GM12872 (cell line): ENCODE data around the gene TMEM63B.
A peak's percentile ranks its signal among the peaks of the same experiment; 100 is the strongest.

ENCODE experiments used
- TF ChIP-seq, protein P1 (sequence below): IDR thresholded peaks from 3 replicates; pipeline ENCODE4 v1.5.1; 2011; ENCODE audit warnings: low read depth, mild to moderate bottlenecking, low read length, moderate library complexity; ENCODE audit not compliant: insufficient read depth

TMEM63B gene

DNA sequence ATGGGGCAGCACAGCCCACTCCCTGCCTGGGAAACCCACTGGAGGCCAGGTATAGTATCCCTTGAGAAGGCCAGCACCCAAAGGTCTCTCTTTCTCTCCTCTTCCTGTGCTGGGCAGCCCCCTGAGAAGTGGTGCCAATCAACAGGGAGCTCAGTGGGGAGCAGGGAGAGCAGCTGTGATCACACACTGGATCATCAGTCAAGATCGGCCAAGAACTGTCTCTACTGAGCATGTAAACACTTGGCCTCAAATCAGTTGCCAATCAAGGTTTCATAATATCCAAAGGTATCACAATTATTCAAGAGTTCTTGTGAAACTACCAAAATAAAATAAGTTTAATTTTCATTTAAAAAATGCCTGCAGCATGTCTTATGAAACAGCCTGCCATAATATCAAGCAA, 18.9 kb upstream of the TMEM63B start:
- TF ChIP-seq, protein P1, sequence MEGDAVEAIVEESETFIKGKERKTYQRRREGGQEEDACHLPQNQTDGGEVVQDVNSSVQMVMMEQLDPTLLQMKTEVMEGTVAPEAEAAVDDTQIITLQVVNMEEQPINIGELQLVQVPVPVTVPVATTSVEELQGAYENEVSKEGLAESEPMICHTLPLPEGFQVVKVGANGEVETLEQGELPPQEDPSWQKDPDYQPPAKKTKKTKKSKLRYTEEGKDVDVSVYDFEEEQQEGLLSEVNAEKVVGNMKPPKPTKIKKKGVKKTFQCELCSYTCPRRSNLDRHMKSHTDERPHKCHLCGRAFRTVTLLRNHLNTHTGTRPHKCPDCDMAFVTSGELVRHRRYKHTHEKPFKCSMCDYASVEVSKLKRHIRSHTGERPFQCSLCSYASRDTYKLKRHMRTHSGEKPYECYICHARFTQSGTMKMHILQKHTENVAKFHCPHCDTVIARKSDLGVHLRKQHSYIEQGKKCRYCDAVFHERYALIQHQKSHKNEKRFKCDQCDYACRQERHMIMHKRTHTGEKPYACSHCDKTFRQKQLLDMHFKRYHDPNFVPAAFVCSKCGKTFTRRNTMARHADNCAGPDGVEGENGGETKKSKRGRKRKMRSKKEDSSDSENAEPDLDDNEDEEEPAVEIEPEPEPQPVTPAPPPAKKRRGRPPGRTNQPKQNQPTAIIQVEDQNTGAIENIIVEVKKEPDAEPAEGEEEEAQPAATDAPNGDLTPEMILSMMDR = no peak

DNA sequence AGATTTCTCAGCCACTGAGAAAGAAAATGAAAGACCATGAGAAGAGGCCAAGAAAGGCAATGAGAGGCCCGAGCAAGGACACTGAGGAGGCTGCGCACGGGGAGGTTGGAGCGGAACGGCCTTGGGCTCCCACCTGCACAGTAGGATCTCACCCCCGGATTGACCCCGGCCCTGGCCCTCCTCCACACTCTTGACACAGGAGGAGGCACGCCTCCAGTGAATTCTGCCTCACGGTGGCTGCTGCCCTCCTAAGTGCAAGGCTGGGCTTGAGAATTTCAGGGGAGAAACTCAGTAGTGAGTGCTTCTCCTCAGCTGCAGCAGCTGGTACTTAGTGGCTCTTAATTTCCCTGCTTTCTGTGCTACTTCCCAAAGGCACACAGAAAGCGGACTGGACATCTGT, 18.1 kb upstream of the TMEM63B start:
- TF ChIP-seq, protein P1 = no peak

DNA sequence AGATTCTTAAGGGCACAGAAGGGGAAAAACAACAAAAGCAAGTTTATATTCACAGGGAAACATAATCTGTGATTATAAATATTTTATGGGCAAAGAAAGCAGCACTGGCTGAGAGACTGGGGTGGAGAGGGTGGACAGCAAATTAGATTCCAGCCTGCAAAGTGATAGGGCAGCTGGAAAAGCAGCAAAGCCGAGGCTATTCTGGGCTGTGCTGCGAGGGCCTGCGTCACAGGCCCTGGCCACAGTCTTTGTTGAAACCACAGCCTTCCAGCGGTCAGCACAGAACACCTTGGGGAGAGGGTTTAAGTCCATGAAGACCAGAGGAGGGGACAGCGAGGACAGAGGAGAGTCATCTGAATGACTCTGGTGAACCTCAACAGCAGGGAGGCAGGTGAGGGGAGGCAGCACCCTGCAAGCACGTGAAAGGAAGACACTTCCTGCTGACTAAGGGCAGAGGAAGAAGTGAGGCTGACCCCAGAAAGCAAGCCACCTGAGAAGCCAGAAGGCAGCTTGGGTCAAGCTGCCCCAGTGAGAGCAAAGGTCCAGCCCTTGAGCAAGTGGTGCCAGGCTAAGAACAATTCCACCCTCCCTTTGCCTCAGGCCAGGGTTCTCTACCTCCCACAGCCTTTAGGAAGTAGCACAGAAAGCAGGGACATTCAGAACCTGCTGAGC, 17.2 kb upstream of the TMEM63B start:
- TF ChIP-seq, protein P1 = no peak

DNA sequence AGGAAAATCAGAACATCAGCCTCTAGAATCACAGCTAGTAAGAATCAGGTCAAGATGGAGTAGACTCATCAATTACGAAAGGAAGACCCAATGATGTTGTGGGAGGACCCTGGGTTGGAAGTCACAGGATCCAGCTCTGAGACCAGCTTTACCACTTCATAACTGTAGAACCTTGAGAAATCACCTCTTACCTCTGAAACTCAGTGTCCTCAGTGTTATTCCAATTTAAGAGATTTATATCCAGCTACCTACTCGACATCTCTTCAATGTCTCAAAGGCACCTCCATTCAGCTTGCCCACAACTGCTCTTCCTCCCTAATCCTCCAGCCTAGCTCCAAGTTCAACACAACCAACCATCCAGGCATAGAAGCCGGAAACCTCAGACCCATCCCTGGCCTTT, 16.4 kb upstream of the TMEM63B start:
- TF ChIP-seq, protein P1 = no peak

DNA sequence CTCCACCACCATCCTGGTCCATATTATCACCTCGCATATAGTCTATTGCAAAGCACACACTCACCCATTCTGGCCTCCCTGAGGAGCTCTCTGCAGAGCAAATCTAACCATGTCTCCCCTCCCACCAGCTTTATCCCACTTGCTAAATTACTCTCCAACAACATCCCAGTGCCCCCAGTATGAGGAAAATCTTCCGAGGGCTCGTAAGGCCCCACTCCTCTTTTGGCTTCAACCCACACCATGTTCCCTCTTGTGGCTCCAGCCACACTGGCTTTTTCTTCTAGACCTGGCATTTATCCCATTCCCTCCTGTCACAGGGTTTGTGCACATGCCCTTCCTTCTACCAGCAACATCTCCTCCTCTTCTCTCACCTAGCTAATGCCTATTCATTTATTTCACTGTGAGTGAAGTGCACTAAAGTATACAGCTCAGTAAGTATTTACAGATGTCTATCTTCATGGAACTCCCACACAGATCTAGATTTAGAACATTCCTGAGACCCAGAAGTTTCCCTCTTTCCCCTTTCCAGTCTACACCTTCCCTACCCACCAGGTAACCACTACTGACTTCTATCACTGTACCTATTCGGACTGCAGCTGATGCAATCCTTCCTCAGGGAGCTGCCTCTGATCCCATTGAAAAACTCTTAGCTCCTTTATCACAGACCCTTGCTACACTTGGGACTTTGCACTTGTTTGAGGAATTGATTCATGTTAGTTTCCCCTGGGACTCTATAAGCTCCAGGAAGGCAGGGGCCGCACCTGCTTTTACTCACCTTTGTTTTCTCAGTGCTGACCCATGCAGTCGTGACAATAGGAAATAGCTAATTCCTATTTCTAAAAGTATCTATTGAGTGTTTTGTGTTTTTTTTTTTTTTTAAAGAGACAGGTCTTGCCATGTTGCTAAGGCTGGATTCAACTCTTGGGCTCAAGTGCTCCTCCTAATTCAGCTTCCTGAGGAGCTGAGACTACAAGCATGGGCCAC, 15.6 kb upstream of the TMEM63B start:
- TF ChIP-seq, protein P1 = no peak

DNA sequence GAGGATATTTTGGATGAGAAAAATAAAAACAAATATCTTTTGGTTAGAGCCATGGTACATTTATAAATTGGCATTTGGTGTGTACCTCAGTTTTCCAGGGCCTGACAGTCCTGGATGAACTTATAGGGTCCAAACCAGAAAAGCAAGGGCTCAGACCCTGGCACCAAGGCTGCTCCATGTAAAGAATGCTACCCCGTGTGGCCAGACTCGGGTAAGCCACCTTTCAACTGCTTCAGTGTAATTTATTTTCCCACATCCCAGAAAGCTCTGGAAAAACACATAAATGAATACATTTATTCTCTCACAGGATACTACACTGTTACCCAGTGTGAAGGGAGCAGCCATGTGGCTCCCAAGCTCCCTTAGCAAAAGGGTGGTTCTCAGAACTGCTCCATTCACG, 13.9 kb upstream of the TMEM63B start:
- TF ChIP-seq, protein P1 = peak; percentile 36; the same call in 1 of the 3 replicates

DNA sequence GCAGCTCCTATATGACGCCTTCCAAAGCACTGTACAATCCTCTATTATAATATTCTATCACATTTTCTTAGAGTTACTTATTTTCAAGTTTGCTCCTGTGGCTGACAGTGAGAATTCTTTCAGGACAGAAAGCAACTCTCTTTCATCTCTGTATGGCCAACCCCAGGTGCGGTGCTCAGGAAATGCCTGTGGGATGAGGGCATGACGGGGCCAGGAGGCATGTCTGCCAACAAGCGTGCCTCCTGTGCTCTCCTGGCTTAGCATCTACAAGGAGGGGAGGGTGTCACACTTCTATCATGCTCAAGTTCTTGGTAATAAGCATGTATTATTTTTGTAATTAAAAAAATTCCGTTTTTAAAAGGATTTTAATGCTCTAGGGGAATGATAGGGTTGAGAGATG, 11.5 kb upstream of the TMEM63B start:
- TF ChIP-seq, protein P1 = no peak
